Left cardiac atrium (tissue), 4 donors: ENCODE measurements around the gene SSR4. TPM values are rescaled to one million over a fixed set of nuclear protein-coding genes. Genes with fewer than 3 reads are reported as not detected.
"Not testable (repeated sequence)": the region's sequence is repeated elsewhere in the genome, so short reads cannot be mapped to it uniquely, and the experiment has no call there.

ENCODE experiments used
- ATAC-seq, 2 donors: fragments of 200-7000 bp; cut with Tn5 transposase; one replicate each; pipeline ENCODE4 v1.9.1; 2020; ENCODE audit warnings: mild to moderate bottlenecking in 2 of 2, moderate library complexity in 2 of 2
- DNase-seq: peaks from one replicate; pipeline ENCODE4 v3.0.0-alpha.2; 2020
- intact Hi-C, 2 donors: fragments of 100-400 bp; cut with DNase I; formaldehyde crosslinking; loops; one replicate each; pipeline versions ENCODE4 v1.14.1 to v1.15.1; 2022 to 2023
- long read RNA-seq: library from polyadenylated mRNA; unstranded; transcript quantifications from one replicate; pipeline ENCODE4 v2.0.0, GENCODE V29; 2021
- total RNA-seq, 2 donors: library from RNA; stranded (reverse); fragmentation: NEBNext Ultra II Directional; extraction: Animal tissue kit (Norgen Biotek cat#: 25700); gene quantifications; one replicate each; pipeline ENCODE4 v1.2.1, GENCODE V29; 2021
- donor health status: DM: no; HTN: yes; CAD: no.
- donor health status: DM: no; HTN: yes; CAD: no; lungs with severe emphysema.
- donor health status: DM: yes; HTN: yes; CAD: no.
- donor health status: Dilated cardiomyopathy.

The SSR4 gene
- 100 to 1,000 TPM; 180 to 183 TPM for total RNA-seq
- long read RNA-seq, transcript SSR4-203 (6 exons, 643 nt): major isoform, 15 of 16 reads
- long read RNA-seq, partial matches to known transcripts: 0 of 16 reads
- long read RNA-seq, other reads (novel, unspliced or antisense): 1 of 16 reads

- ATAC-seq (peak; percentile 94 to 97), DNase-seq (peak; percentile 93)
- intact Hi-C loops: no loop called here
These were observed at the start of gene SSR4, which contains the start of gene IDH3G for GRCh38 chrX:153794018-153794896. Gene SSR4, plus strand, starts transcription at chrX:153794668. Its CDS starts 20 bp downstream, at chrX:153794688. Gene IDH3G, minus strand, starts transcription at chrX:153794375. Its CDS starts 49 bp downstream, at chrX:153794326.

DNA sequence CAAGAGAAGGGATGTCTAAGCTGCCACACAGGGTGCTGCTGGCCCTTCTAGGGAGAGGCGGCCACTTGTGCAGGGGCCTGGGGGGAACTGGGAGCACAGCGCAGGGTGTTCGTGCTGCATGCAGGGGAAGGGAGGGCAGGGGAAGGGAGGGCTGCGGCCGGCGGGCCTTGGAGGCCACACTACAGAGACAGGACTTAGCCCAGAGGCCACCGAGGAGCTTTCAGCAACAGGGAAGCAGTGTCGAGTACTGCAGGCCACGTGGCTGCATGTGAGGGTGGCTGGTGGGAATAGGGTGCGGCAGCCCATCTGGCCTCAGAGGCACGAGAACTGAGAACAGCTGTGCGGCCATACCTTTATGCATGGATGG is 49.4 kb upstream of the SSR4 start:
- intact Hi-C loops, ATAC-seq, DNase-seq: not testable (repeated sequence)

DNA sequence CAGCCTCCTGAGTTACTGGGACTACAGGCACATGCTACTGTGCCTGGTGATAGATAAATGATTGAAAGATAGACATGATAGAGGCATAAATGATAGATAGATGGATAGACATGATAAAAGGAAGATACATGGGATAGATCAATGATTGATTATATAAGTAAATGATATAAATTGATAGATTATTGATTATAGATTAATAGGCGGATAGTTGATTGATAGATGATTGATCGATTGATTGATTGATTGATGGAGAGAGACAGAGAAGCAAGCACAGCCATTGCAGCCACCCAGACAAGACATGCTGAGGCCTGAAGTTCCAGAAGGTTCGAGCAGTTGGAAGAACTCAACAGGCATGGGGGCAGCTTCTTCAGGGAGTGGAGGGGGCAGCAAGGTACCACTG is 48.1 kb upstream of the SSR4 start:
- DNase-seq: no peak
- intact Hi-C loops: no loop called here
- no peak for ATAC-seq

DNA sequence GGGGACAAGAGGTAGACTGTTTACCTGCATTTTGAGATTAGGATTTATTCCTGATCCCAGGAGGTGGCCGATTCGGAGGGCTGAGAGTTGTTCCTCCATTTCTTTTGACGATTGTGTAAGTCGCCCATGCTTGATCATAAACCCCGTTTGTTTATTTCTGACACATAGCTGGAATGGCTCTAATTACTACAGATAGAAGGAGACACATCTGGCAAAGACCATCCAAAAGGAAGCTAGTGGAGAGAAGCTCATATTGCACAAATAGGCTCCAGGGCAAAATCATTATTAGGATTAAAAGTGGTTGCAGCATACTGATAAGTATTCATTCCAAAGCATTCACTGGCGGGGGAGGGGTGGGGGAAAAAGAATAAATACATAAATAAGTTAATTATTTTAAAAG is 47.5 kb upstream of the SSR4 start:
- intact Hi-C loops, ATAC-seq, DNase-seq: not testable (repeated sequence)

GRCh38 chrX:153749017-153749416 is 45.5 kb upstream of the SSR4 start:
- intact Hi-C loops, DNase-seq, ATAC-seq: not testable (repeated sequence)

GRCh38 chrX:153750127-153750774 is 44.2 kb upstream of the SSR4 start:
- DNase-seq: no peak
- ATAC-seq: no peak
- intact Hi-C loops: no loop called here

DNA sequence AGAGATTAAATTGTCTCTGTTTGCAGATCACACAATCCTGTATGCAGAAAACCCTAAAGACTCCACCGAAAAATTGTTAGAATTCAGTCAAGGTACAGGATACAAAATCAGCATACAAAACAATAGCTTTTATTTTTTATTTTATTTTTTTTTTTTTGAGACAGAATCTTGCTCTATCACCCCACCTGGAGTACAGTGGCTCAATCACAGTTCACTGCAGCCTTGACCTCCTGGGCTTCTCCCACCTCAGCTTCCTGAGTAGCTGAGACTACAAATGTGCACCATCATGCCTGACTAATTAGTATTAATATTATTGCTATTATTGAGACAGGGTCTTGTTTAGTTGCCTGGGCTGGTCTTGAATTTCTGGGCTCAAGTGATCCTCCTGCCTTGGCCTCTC is 39.3 kb upstream of the SSR4 start:
- DNase-seq (no peak), ATAC-seq (no peak)
- intact Hi-C loops: no loop called here

- DNase-seq: no peak
- no peak for ATAC-seq
- intact Hi-C loops: loop anchor here (5.0 kb wide), 2 partner anchors 190 to 195 kb away; no protein-coding TSS in a partner anchor
These were observed 32.6 kb upstream of the SSR4 start for GRCh38 chrX:153761863-153762262.

GRCh38 chrX:153762626-153763173 is 31.8 kb upstream of the SSR4 start:
- intact Hi-C loops: loop anchor here (5.0 kb wide), 2 partner anchors 190 to 195 kb away; no protein-coding TSS in a partner anchor
- ATAC-seq (no peak), DNase-seq (no peak)

- DNase-seq (no peak), ATAC-seq (no peak)
- intact Hi-C loops: loop anchor here (5.0 kb wide), 2 partner anchors 189 to 194 kb away; no protein-coding TSS in a partner anchor
These were observed 31.1 kb upstream of the SSR4 start for GRCh38 chrX:153763298-153763932.

DNA sequence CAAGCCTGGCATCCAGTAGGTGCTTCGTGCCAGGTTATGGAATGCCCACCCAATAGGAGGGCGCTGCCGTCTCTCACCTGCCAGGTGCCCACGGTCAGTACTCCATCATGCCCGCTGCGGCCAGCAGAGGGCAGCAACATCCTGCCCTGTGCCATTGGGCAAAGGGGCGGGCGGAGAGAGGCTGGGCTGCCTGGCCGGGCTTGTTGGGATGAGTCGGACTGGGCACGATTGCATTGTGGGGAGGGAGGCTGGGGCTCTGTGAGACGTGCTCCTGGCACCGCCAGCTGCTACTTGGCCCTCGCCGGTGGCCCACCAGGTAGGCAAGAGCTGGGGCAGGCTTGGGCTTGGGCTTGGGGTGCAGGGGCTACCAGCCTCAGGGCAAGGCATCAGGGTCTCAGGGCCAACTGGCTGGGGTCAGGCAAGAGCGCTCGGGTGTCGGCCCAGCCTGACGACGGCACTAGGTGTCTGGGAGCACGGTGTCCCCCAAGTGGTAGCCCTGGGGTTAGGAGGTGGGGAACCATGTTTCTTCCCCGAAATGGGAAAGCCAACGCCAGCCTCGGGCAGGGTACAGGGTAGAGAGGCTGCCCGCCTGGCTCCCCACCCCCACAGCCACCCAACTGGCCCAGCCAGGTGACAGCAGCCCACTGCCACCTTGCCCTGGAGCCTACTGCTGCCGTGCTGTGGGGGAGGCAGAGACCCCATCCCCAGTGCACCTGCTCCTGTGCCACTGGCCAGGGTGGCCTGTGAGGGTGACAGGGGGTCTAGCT is 30.3 kb upstream of the SSR4 start, which contains the start of gene PLXNB3:
PLXNB3 (plus strand) TSS at position 261 of the 767 bp plus-strand sequence. CDS start 1,287 bp downstream, outside the sequence.
- intact Hi-C loops: loop anchor here (5.0 kb wide), 2 partner anchors 188 to 193 kb away; no protein-coding TSS in a partner anchor
- DNase-seq: peak; percentile 83
- ATAC-seq: peak; percentile 81 to 84

- ATAC-seq (no peak), DNase-seq (no peak)
- intact Hi-C loops: loop anchor here (5.0 kb wide), 2 partner anchors 188 to 193 kb away; no protein-coding TSS in a partner anchor
These were observed 29.7 kb upstream of the SSR4 start for GRCh38 chrX:153764786-153765137.

DNA sequence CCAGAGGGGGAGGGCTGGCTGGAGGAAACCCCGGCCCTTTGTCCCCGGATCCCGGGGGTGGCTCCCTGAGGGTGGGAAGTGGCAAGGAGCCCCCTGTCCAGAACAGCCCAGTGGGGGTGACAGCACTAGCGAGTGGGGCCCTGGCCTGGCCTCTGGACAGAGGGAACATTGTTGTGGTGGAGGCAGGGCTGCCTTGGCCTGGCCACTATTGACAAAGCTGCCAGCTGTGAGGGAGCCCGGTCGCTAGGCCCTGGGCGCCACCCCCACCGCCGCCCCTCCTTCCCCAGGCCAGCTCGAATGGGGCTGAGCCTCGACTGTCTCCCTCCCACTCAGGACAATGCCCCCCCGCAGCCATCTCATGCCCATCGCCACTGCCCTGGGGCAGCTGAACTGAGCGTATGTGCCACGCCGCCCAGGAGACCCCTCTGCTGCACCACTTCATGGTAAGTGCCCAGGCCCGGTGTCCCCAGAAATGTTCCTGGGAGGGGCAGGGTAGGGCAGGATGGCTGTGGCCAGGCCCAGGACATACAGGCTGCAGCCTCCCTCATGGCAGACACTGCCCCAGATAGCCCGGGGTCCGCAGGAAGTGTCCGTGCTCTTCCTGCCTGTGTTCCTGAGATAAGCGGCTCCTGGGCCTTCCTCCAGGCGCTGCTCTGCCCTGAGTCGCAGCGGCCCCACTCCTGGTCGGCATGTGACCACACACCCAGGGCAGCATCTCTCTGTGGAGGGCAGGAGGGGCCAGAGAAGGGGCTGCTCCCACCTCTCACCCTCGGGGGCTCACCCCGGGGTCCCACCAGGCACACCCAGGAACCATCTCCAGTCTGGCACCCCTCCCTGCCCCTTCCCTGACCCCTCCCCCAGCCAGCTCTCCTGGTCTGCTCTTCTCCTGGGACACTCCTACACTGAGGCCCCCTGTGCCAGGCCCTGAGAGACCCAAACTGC is 29.1 kb upstream of the SSR4 start:
- ATAC-seq (peak; percentile 42 to 60), DNase-seq (no peak)
- intact Hi-C loops: no loop called here

DNA sequence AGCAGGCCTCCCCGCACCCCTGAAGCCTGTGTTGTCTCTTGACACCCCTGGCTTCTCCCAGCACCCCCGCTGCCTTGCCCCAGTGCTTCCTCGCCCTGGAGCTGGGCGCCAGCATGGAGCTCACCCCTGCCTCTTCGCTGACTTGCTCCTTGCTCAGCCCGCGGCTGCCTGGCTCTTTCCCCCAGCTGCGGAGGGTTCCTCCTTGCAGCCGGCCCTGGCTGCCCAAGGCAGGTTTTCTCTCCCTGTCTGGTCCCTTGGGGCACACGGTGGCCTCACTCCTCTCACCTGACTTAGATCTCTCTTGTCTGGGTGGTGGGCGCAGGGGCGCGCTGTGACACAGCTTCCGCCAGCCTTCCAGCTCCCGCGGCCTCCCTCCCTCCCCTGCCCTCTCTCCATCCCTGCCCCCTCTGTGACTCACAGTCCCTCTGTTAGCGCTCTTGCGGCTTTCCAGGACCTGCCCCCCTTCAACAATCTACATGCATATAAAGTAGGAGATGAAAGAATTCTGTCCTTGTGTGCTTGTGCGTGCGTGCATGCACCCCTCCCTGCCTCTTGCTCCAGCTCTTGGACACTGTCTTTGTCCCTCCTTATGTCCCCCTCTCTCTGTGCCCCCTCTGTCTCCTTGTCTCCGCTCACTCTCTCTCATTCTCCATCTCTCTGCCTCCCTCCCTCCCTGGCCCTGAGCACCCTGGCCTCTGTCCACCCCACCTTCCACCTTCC is 28.2 kb upstream of the SSR4 start:
- intact Hi-C loops: no loop called here
- DNase-seq (no peak), ATAC-seq (peak in 1 of 2 donors; percentile 27)

- intact Hi-C loops: no loop called here
- DNase-seq (peak; percentile 24), ATAC-seq (no peak)
These were observed 27.4 kb upstream of the SSR4 start for GRCh38 chrX:153766871-153767673.

- ATAC-seq (no peak), DNase-seq (no peak)
- intact Hi-C loops: no loop called here
These were observed 26.8 kb upstream of the SSR4 start for GRCh38 chrX:153767674-153768055.
